ENCODE results near the gene GPR31.
"Not testable (repeated sequence)": the region's sequence is repeated elsewhere in the genome, so short reads cannot be mapped to it uniquely, and the experiment has no call there.

- not testable (repeated sequence) for TF ChIP-seq CTCF (conservative IDR thresholded peaks at IDR 0.05; ENCODE audit: low read depth, low read length); EZH2 (IDR thresholded peaks at IDR 0.05; ENCODE audit: low read length, unreplicated experiment)
Observed at GRCh38 chr6:167205316-167205715, 47.5 kb upstream of the GPR31 start.
